K562 (cell line): Measurements from ENCODE around the gene SPDYE3. TPM values are rescaled to one million over a fixed set of nuclear protein-coding genes. Genes with fewer than 3 reads are reported as not detected.
A peak's percentile ranks its signal among the peaks of the same experiment; 100 is the strongest.
"Not testable (repeated sequence)": the region's sequence is repeated elsewhere in the genome, so short reads cannot be mapped to it uniquely, and the experiment has no call there.

Source experiments
- CBX1 ChIP-seq: sonication (generic); IDR thresholded peaks from 2 replicates; pipeline ENCODE4 v1.6.1; 2016; ENCODE audit warnings: antibody characterized with exemption, low read depth, mild to moderate bottlenecking
- KAT7 ChIP-seq: sonication (generic); formaldehyde crosslinking; IDR thresholded peaks from 2 replicates; pipeline ENCODE4 v1.8.0; 2022; ENCODE audit warnings: missing genetic modification reagents, mild to moderate bottlenecking, borderline replicate concordance
- KDM5B ChIP-seq: fragments of 200-600 bp; sonication (generic); IDR thresholded peaks from 2 replicates; pipeline ENCODE4 v1.6.1; 2012; ENCODE audit warnings: low read depth, mild to moderate bottlenecking, moderate library complexity, low read length, control low read depth, inconsistent platforms; ENCODE audit not compliant: insufficient replicate concordance
- KHSRP ChIP-seq: fragments of 450-650 bp; IDR thresholded peaks from 2 replicates; pipeline ENCODE4 v1.6.1; 2017
- NFYB ChIP-seq: IDR thresholded peaks from 2 replicates; pipeline ENCODE4 v1.6.1; 2011; ENCODE audit warnings: mild to moderate bottlenecking, moderate library complexity; ENCODE audit not compliant: insufficient read length; ENCODE audit errors: extremely low read depth
- NR2C2 ChIP-seq, 2 experiments: fragments of 200-800 bp in 1 of 2; sonication (Bioruptor generic) in 1 of 2; sonication (generic) in 1 of 2; formaldehyde crosslinking in 1 of 2; IDR thresholded peaks; 2 replicates each; pipeline versions ENCODE4 v1.6.1 to v1.8.0; 2016 to 2022; ENCODE audit warnings: mild to moderate bottlenecking in 1 of 2, missing compliant biosample characterization in 1 of 2, missing genetic modification characterization in 1 of 2, missing genetic modification reagents in 1 of 2
- NR3C1 ChIP-seq: sonication (generic); formaldehyde crosslinking; IDR thresholded peaks from 2 replicates; pipeline ENCODE4 v1.8.1; 2022; ENCODE audit warnings: missing genetic modification reagents
- ZBTB2 ChIP-seq: fragments of 450-650 bp; IDR thresholded peaks from 2 replicates; pipeline ENCODE4 v1.6.1; 2016; ENCODE audit warnings: antibody characterized with exemption
- ZNF146 ChIP-seq: IDR thresholded peaks from one replicate; pipeline ENCODE4 v1.6.1; 2018; ENCODE audit warnings: missing compliant biosample characterization; ENCODE audit not compliant: unreplicated experiment
- polyA plus RNA-seq, 8 experiments: library from polyadenylated mRNA; depleted of rRNA in 4 of 8; stranded (reverse) in 5 of 8; unstranded in 3 of 8; fragments of >200 nt; fragmentation: Nextera tagmentation in 2 of 8; fragmentation: Illumina TruSeq in 1 of 8; extraction: Ambion mirVana in 2 of 8; extraction: Trizol in 1 of 8; gene quantifications; 2 replicates each; pipeline versions ENCODE4 v1.2.1 to v1.2.3, GENCODE V29; 2011 to 2014; ENCODE audit warnings: inconsistent platforms in 1 of 8, missing spikeins in 1 of 8
- total RNA-seq, 7 experiments: library from RNA; depleted of rRNA in 6 of 7; stranded (reverse); fragments of >200 nt in 6 of 7; fragmentation: Illumina TruSeq in 2 of 7; extraction: Trizol in 2 of 7; gene quantifications; 2 replicates each; pipeline versions ENCODE4 v1.2.1 to v1.2.3, GENCODE V29; 2011 to 2021; ENCODE audit warnings: low replicate concordance in 1 of 7
- TF ChIP-seq, protein P1 (sequence below): fragments of 250-450 bp; sonication (Bioruptor Pico); IDR thresholded peaks from 2 replicates; pipeline ENCODE4 v1.8.0; 2021; ENCODE audit warnings: borderline replicate concordance, mild to moderate bottlenecking, moderate library complexity; ENCODE audit not compliant: poor library complexity, severe bottlenecking
- TF ChIP-seq, protein P2 (sequence below): fragments of 450-650 bp; IDR thresholded peaks from 2 replicates; pipeline ENCODE4 v1.6.1; 2016; ENCODE audit warnings: borderline replicate concordance
- TF ChIP-seq, protein P3 (sequence below): fragments of 250-450 bp; sonication (Bioruptor Pico); IDR thresholded peaks from 2 replicates; pipeline ENCODE4 v1.4.0; 2020
- TF ChIP-seq, protein P4 (sequence below), 3 experiments: fragments of 200-800 bp in 1 of 3; sonication (Bioruptor generic) in 1 of 3; sonication (generic) in 1 of 3; formaldehyde crosslinking in 1 of 3; IDR thresholded peaks; 2 replicates each; pipeline versions ENCODE4 v1.6.1 to v1.8.0; 2016 to 2022; ENCODE audit warnings: mild to moderate bottlenecking in 2 of 3, missing compliant biosample characterization in 2 of 3, missing genetic modification characterization in 2 of 3, missing genetic modification reagents in 1 of 3

SPDYE3 gene
- total and polyA plus RNA-seq, 9 of the 15 experiments (the other 6 are each of a cell fraction or from before 2014, with no cell fraction given) = 0.04 to 3.3 (median 1.2) TPM; not detected in 6

GRCh38 chr7:100335566-100336466, 28.3 kb downstream of the SPDYE3 start (continued):
- TF ChIP-seq, protein P1, sequence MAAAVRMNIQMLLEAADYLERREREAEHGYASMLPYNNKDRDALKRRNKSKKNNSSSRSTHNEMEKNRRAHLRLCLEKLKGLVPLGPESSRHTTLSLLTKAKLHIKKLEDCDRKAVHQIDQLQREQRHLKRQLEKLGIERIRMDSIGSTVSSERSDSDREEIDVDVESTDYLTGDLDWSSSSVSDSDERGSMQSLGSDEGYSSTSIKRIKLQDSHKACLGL (CRISPR knock-in tag) = peak; percentile 53
- peak; percentile 82 for TF ChIP-seq NFYB
- peak; percentile 30; the same call in 1 of the 2 replicates for TF ChIP-seq KHSRP
- peak; percentile 95 for TF ChIP-seq KDM5B
- 0 out of 2 replicates have a peak, but pooled peaks have one; percentile 20 for TF ChIP-seq NR3C1 (CRISPR knock-in tag)
- TF ChIP-seq, protein P2, sequence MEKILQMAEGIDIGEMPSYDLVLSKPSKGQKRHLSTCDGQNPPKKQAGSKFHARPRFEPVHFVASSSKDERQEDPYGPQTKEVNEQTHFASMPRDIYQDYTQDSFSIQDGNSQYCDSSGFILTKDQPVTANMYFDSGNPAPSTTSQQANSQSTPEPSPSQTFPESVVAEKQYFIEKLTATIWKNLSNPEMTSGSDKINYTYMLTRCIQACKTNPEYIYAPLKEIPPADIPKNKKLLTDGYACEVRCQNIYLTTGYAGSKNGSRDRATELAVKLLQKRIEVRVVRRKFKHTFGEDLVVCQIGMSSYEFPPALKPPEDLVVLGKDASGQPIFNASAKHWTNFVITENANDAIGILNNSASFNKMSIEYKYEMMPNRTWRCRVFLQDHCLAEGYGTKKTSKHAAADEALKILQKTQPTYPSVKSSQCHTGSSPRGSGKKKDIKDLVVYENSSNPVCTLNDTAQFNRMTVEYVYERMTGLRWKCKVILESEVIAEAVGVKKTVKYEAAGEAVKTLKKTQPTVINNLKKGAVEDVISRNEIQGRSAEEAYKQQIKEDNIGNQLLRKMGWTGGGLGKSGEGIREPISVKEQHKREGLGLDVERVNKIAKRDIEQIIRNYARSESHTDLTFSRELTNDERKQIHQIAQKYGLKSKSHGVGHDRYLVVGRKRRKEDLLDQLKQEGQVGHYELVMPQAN = peak; percentile 82
- TF ChIP-seq, protein P3, sequence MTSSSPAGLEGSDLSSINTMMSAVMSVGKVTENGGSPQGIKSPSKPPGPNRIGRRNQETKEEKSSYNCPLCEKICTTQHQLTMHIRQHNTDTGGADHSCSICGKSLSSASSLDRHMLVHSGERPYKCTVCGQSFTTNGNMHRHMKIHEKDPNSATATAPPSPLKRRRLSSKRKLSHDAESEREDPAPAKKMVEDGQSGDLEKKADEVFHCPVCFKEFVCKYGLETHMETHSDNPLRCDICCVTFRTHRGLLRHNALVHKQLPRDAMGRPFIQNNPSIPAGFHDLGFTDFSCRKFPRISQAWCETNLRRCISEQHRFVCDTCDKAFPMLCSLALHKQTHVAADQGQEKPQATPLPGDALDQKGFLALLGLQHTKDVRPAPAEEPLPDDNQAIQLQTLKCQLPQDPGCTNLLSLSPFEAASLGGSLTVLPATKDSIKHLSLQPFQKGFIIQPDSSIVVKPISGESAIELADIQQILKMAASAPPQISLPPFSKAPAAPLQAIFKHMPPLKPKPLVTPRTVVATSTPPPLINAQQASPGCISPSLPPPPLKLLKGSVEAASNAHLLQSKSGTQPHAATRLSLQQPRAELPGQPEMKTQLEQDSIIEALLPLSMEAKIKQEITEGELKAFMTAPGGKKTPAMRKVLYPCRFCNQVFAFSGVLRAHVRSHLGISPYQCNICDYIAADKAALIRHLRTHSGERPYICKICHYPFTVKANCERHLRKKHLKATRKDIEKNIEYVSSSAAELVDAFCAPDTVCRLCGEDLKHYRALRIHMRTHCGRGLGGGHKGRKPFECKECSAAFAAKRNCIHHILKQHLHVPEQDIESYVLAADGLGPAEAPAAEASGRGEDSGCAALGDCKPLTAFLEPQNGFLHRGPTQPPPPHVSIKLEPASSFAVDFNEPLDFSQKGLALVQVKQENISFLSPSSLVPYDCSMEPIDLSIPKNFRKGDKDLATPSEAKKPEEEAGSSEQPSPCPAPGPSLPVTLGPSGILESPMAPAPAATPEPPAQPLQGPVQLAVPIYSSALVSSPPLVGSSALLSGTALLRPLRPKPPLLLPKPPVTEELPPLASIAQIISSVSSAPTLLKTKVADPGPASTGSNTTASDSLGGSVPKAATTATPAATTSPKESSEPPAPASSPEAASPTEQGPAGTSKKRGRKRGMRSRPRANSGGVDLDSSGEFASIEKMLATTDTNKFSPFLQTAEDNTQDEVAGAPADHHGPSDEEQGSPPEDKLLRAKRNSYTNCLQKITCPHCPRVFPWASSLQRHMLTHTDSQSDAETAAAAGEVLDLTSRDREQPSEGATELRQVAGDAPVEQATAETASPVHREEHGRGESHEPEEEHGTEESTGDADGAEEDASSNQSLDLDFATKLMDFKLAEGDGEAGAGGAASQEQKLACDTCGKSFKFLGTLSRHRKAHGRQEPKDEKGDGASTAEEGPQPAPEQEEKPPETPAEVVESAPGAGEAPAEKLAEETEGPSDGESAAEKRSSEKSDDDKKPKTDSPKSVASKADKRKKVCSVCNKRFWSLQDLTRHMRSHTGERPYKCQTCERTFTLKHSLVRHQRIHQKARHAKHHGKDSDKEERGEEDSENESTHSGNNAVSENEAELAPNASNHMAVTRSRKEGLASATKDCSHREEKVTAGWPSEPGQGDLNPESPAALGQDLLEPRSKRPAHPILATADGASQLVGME = 0 out of 2 replicates have a peak, but pooled peaks have one; percentile 43
- TF ChIP-seq ZNF146 (CRISPR knock-in tag) = peak; percentile 33
- TF ChIP-seq NR2C2 (CRISPR knock-in tag; IDR thresholded peaks at IDR 0.05) = peak; percentile 87
- TF ChIP-seq NR2C2 (tag; IDR thresholded peaks at IDR 0.05) = peak; percentile 97
- peak; percentile 92; the same call in 1 of the 2 replicates for TF ChIP-seq CBX1
- TF ChIP-seq, protein P4, sequence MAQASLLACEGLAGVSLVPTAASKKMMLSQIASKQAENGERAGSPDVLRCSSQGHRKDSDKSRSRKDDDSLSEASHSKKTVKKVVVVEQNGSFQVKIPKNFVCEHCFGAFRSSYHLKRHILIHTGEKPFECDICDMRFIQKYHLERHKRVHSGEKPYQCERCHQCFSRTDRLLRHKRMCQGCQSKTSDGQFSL (CRISPR knock-in tag; IDR thresholded peaks at IDR 0.05) = peak; percentile 18; the same call in 1 of the 2 replicates
- TF ChIP-seq, protein P4 (tag; IDR thresholded peaks at IDR 0.05) = not testable (repeated sequence)
- peak; percentile 23; the same call in 1 of the 2 replicates for TF ChIP-seq KAT7 (CRISPR knock-in tag)
- TF ChIP-seq ZBTB2 = peak; percentile 91
